Activated naive CD4-positive, alpha-beta T cell treated with Interleukin-2 at 50 U/mL for 16 hours (primary cell): ENCODE data around the gene PAGE4.

ENCODE experiments used
- DNase-seq: peaks from one replicate; pipeline ENCODE4 v3.0.0-alpha.2; 2020

The PAGE4 gene

GRCh38 chrX:49877397-49878101 is 48.4 kb downstream of the PAGE4 start:
- DNase-seq = no peak

GRCh38 chrX:49878128-49878833 is 49.2 kb downstream of the PAGE4 start:
- no peak for DNase-seq

- peak; percentile 76 for DNase-seq
Observed at GRCh38 chrX:49878834-49879655, 49.9 kb downstream of the PAGE4 start, which contains the start of gene USP27X. Gene USP27X, plus strand, starts transcription at chrX:49879484. Its CDS starts 824 bp downstream, at chrX:49880308.

- no peak for DNase-seq
Observed at GRCh38 chrX:49879656-49880277, 50.7 kb downstream of the PAGE4 start.

GRCh38 chrX:49880668-49881067 is 51.6 kb downstream of the PAGE4 start:
- no peak for DNase-seq
